OCI-LY7 (cell line): Measurements from ENCODE around the gene LCNL1. TPM values are rescaled to one million over a fixed set of nuclear protein-coding genes. Genes with fewer than 3 reads are reported as not detected.
A peak's percentile ranks its signal among the peaks of the same experiment; 100 is the strongest.

ENCODE experiments used
- BruUV-seq: library from RNA; stranded (reverse); fragments of 400-500 nt; replicated peaks from 2 replicates; lab custom pipeline; 2021; lab: Mats Ljungman, UMichigan
- CTCF ChIA-PET: fragments of 300-600 bp; sonication (Branson Sonifier 250); formaldehyde crosslinking; loops from one replicate; lab custom pipeline; 2022; ENCODE audit warnings: antibody characterized with exemption; ENCODE audit not compliant: unreplicated experiment; lab: Charles Lee
- POLR2A ChIA-PET: fragments of 300-600 bp; sonication (Branson Sonifier 250); formaldehyde crosslinking; loops from one replicate; lab custom pipeline; 2022; ENCODE audit warnings: antibody characterized with exemption; lab: Charles Lee
- DNase-seq: peaks from one replicate; pipeline ENCODE4 v3.0.0-alpha.2; 2015; ENCODE audit warnings: low spot score
- H2AFZ ChIP-seq: fragments of 200-600 bp; sonication (generic), shearing (Covaris generic); 2 replicates; pipeline ENCODE4 v1.6.1; 2014; ENCODE audit warnings: mild to moderate bottlenecking, antibody characterized with exemption, low read length, moderate library complexity
- H3K27ac ChIP-seq: fragments of 200-600 bp; sonication (generic); 2 replicates; pipeline ENCODE4 v1.5.1; 2014; ENCODE audit warnings: mixed run types, low read depth, mild to moderate bottlenecking, moderate library complexity, low read length, inconsistent platforms; ENCODE audit not compliant: poor library complexity, severe bottlenecking
- H3K36me3 ChIP-seq: fragments of 200-600 bp; sonication (generic); 2 replicates; pipeline ENCODE4 v1.6.1; 2014; ENCODE audit warnings: mild to moderate bottlenecking, antibody characterized with exemption, low read length, moderate library complexity, mixed read lengths; ENCODE audit not compliant: insufficient read depth
- H3K4me1 ChIP-seq: fragments of 200-600 bp; sonication (generic); 2 replicates; pipeline ENCODE4 v1.5.1; 2014; ENCODE audit warnings: mild to moderate bottlenecking, low read length; ENCODE audit not compliant: insufficient read depth, poor library complexity, severe bottlenecking
- H3K4me2 ChIP-seq: fragments of 200-600 bp; sonication (generic); 2 replicates; pipeline ENCODE4 v1.6.1; 2014; ENCODE audit warnings: mild to moderate bottlenecking, low read length
- H3K4me3 ChIP-seq: fragments of 200-600 bp; sonication (generic); 2 replicates; pipeline ENCODE4 v1.5.1; 2014; ENCODE audit warnings: mild to moderate bottlenecking, low read depth, low read length; ENCODE audit not compliant: poor library complexity, severe bottlenecking
- H3K79me2 ChIP-seq: fragments of 200-600 bp; sonication (generic); 2 replicates; pipeline ENCODE4 v1.6.1; 2016; ENCODE audit warnings: low read depth, mild to moderate bottlenecking, low read length, moderate library complexity, mixed read lengths; ENCODE audit not compliant: insufficient read depth
- H3K9me2 ChIP-seq: fragments of 200-600 bp; sonication (generic); 2 replicates; pipeline ENCODE4 v1.6.1; 2016; ENCODE audit warnings: mild to moderate bottlenecking, low read length, mixed read lengths; ENCODE audit not compliant: insufficient read depth
- H3K9me3 ChIP-seq: fragments of 200-600 bp; sonication (generic); 2 replicates; pipeline ENCODE4 v1.6.1; 2014; ENCODE audit warnings: mild to moderate bottlenecking, mixed run types, low read length, mixed read lengths
- H4K20me1 ChIP-seq: fragments of 200-600 bp; sonication (generic); 2 replicates; pipeline ENCODE4 v1.6.1; 2014; ENCODE audit warnings: mild to moderate bottlenecking, antibody characterized with exemption, low read length, moderate library complexity, mixed read lengths; ENCODE audit not compliant: insufficient read depth
- CTCF ChIP-seq: fragments of 200-600 bp; sonication (generic); conservative IDR thresholded peaks from 2 replicates; pipeline ENCODE4 v1.5.1; 2014; ENCODE audit warnings: mild to moderate bottlenecking, antibody characterized with exemption, low read length, moderate library complexity, mixed read lengths
- EZH2phosphoT487 ChIP-seq: fragments of 200-600 bp; sonication (generic); IDR thresholded peaks from 2 replicates; pipeline ENCODE4 v1.6.1; 2018; ENCODE audit warnings: low read depth, borderline replicate concordance, mild to moderate bottlenecking, mixed run types, antibody characterized with exemption, low read length, moderate library complexity, mixed read lengths
- intact Hi-C: fragments of 100-400 bp; cut with micrococcal nuclease; formaldehyde crosslinking; loops from one replicate; pipeline ENCODE4 v1.10.0; 2022; ENCODE audit not compliant: unreplicated experiment
- total RNA-seq, 2 experiments: library from RNA; depleted of rRNA in 1 of 2; stranded (reverse); fragments of >200 nt in 1 of 2; shearing (Covaris generic) in 1 of 2; gene quantifications; 2 replicates each; pipeline ENCODE4 v1.2.3, GENCODE V29; 2014 to 2022

LCNL1 gene
- total RNA-seq, 2 experiments from 2014 or later: not detected

GRCh38 chr9:137028263-137029057, 45.7 kb downstream of the LCNL1 start:
- peak; percentile 77 for DNase-seq
- ChIA-PET CTCF (interaction anchor here (0.6 to 2.2 kb wide), 6 partner anchors 11 to 238 kb away, joined by 3 to 6 read pairs (median 3); partner anchors contain the start of gene TMEM141), POLR2A (interaction anchor here (1.7 to 2.1 kb wide), 2 partner anchors 28 to 41 kb away, joined by 4 read pairs; no protein-coding TSS in a partner anchor)
- intact Hi-C loops: loop anchor here (2.0 kb wide), 2 partner anchors 142 to 238 kb away; partner anchors contain the start of genes TMEM141 and TRAF2
- Histone ChIP-seq H3K4me1 (peaks cover 46% of the 10 kb centered on the region), H3K36me3 (no peaks in the 10 kb centered on the region), H2AFZ (peak overlapping the region; percentile 80; the same call in 1 of the 2 replicates), H3K9me2 (no peaks in the 10 kb centered on the region), H3K79me2 (no peaks in the 10 kb centered on the region), H3K4me3 (peak overlapping the region; percentile 65), H3K9me3 (no peaks in the 10 kb centered on the region), H4K20me1 (no peaks in the 10 kb centered on the region), H3K27ac (peak overlapping the region; percentile 8), H3K4me2 (peak overlapping the region; percentile 84)
- BruUV-seq: no TSS peak
- TF ChIP-seq EZH2phosphoT487: no peak
- TF ChIP-seq CTCF: peak; percentile 62; the same call in 1 of the 2 replicates

- H3K4me3 ChIP-seq: peak overlapping the region; percentile 65
- intact Hi-C loops: loop anchor here (2.0 kb wide), 2 partner anchors 142 to 238 kb away; partner anchors contain the start of genes TMEM141 and TRAF2
- H3K9me2 ChIP-seq: no peaks in the 10 kb centered on the region
- no peaks in the 10 kb centered on the region for H4K20me1 ChIP-seq
- TF ChIP-seq CTCF (peak; percentile 83), EZH2phosphoT487 (no peak)
- ChIA-PET CTCF (interaction anchor here (0.6 to 2.2 kb wide), 11 partner anchors 10 to 239 kb away, joined by 3 to 6 read pairs (median 3); partner anchors contain the start of genes CCDC183 and TMEM141), POLR2A (interaction anchor here (1.7 to 2.1 kb wide), 2 partner anchors 29 to 40 kb away, joined by 4 read pairs; no protein-coding TSS in a partner anchor)
- H2AFZ ChIP-seq: no peak overlapping the region
- DNase-seq: peak; percentile 78
- H3K79me2 ChIP-seq: no peaks in the 10 kb centered on the region
- no TSS peak for BruUV-seq
- H3K36me3 ChIP-seq: no peaks in the 10 kb centered on the region
- peaks cover 45% of the 10 kb centered on the region for H3K4me1 ChIP-seq
- no peaks in the 10 kb centered on the region for H3K9me3 ChIP-seq
- peak overlapping the region; percentile 84 for H3K4me2 ChIP-seq
- no peak overlapping the region for H3K27ac ChIP-seq
Measured at GRCh38 chr9:137029058-137029936, 46.5 kb downstream of the LCNL1 start.
